Cardiac fibroblast (primary cell): Measurements from ENCODE around the gene PLEKHA5.

Experiments used
- DNase-seq, 2 donors: peaks; one replicate each; pipeline versions ENCODE4 v3.0.0 to v3.0.0-alpha.2; 2010; ENCODE audit warnings: low read depth in 2 of 2
- H3K4me3 ChIP-seq, 2 donors: replicated peaks in 1 of 2; 1 replicate in 1 of 2; 2 replicates in 1 of 2; pipeline ENCODE4 v1.5.1; 2011; ENCODE audit warnings: low read depth in 2 of 2, low read length in 2 of 2, mild to moderate bottlenecking in 2 of 2, moderate library complexity in 1 of 2
- CTCF ChIP-seq: IDR thresholded peaks from one replicate; pipeline ENCODE4 v1.5.1; 2011; ENCODE audit warnings: low read depth, mild to moderate bottlenecking, low read length, inconsistent platforms

Gene PLEKHA5

GRCh38 chr12:19203013-19203412, 73.5 kb downstream of the PLEKHA5 start:
- TF ChIP-seq CTCF: no peak
- no peak for DNase-seq
- H3K4me3 ChIP-seq: no peak overlapping the region

- no peak for TF ChIP-seq CTCF
- no peak overlapping the region for H3K4me3 ChIP-seq
- DNase-seq: no peak
Measured at GRCh38 chr12:19203539-19204506, 74.3 kb downstream of the PLEKHA5 start.

- TF ChIP-seq CTCF: no peak
- no peak overlapping the region for H3K4me3 ChIP-seq
- DNase-seq: no peak
Measured at GRCh38 chr12:19205120-19205519, 75.6 kb downstream of the PLEKHA5 start.

GRCh38 chr12:19206493-19207077, 77.1 kb downstream of the PLEKHA5 start:
- TF ChIP-seq CTCF: no peak
- DNase-seq: no peak

GRCh38 chr12:19208456-19208855, 78.9 kb downstream of the PLEKHA5 start:
- H3K4me3 ChIP-seq: no peak overlapping the region
- peak in 1 of 2 donors; percentile 39 for DNase-seq
- TF ChIP-seq CTCF: no peak

More at GRCh38 chr12:19206493-19207077, 77.1 kb downstream of the PLEKHA5 start:
- no peak overlapping the region for H3K4me3 ChIP-seq

- TF ChIP-seq CTCF: no peak
- peak in 1 of 2 donors; percentile 29 for DNase-seq
- H3K4me3 ChIP-seq: no peak overlapping the region
Measured at GRCh38 chr12:19209661-19210060, 80.1 kb downstream of the PLEKHA5 start.
